Common myeloid progenitor, CD34-positive (primary cell): Measurements from ENCODE around the gene GTF2IRD1.
A peak's percentile ranks its signal among the peaks of the same experiment; 100 is the strongest.
"Not testable (repeated sequence)": the region's sequence is repeated elsewhere in the genome, so short reads cannot be mapped to it uniquely, and the experiment has no call there.

Experiments
- CTCF ChIA-PET: fragments of 350-600 bp; sonication (Branson Sonifier 250); formaldehyde crosslinking; loops from one replicate; lab custom pipeline; 2021; ENCODE audit warnings: antibody characterized with exemption; lab: Charles Lee
- POLR2A ChIA-PET: fragments of 350-600 bp; sonication (Branson Sonifier 250); formaldehyde crosslinking; loops from one replicate; lab custom pipeline; 2021; ENCODE audit warnings: antibody characterized with exemption; lab: Charles Lee
- DNase-seq, 3 donors: peaks; one replicate each; pipeline versions ENCODE4 v3.0.0 to v3.0.0-alpha.2; 2013
- H3K27ac ChIP-seq, 2 experiments: 1 replicate in 1 of 2; 2 replicates in 1 of 2; pipeline ENCODE4 v1.7.0; 2013; ENCODE audit warnings: inconsistent platforms in 2 of 2, low read length in 2 of 2, mild to moderate bottlenecking in 2 of 2, low read depth in 1 of 2, moderate library complexity in 1 of 2; ENCODE audit not compliant: severe bottlenecking in 2 of 2, insufficient read depth in 1 of 2, poor library complexity in 1 of 2
- H3K27me3 ChIP-seq, 5 experiments: replicated peaks in 2 of 5; 1 replicate in 3 of 5; 2 replicates in 2 of 5; pipeline versions ENCODE4 v1.6.1 to v1.7.0; 2013; ENCODE audit warnings: low read length in 4 of 5, mild to moderate bottlenecking in 2 of 5, moderate library complexity in 2 of 5, inconsistent platforms in 1 of 5; ENCODE audit not compliant: insufficient read depth in 5 of 5, control insufficient read depth in 4 of 5
- H3K36me3 ChIP-seq, 4 experiments: 1 replicate in 2 of 4; 2 replicates in 2 of 4; pipeline versions ENCODE4 v1.6.1 to v1.7.0; 2013; ENCODE audit warnings: low read length in 3 of 4, control low read depth in 1 of 4, mild to moderate bottlenecking in 1 of 4; ENCODE audit not compliant: control insufficient read depth in 4 of 4, insufficient read depth in 4 of 4
- H3K4me1 ChIP-seq, 4 experiments: 1 replicate in 3 of 4; 2 replicates in 1 of 4; pipeline versions ENCODE4 v1.6.1 to v1.7.1; 2013; ENCODE audit warnings: low read length in 3 of 4, mild to moderate bottlenecking in 3 of 4, control low read depth in 1 of 4, inconsistent platforms in 1 of 4, moderate library complexity in 1 of 4; ENCODE audit not compliant: control insufficient read depth in 4 of 4, insufficient read depth in 4 of 4; ENCODE audit errors: control extremely low read depth in 1 of 4
- H3K4me3 ChIP-seq, 7 experiments: 1 replicate in 4 of 7; 2 replicates in 3 of 7; pipeline versions ENCODE4 v1.5.1 to v1.7.0; 2013; ENCODE audit warnings: mild to moderate bottlenecking in 7 of 7, low read length in 6 of 7, moderate library complexity in 6 of 7, inconsistent platforms in 2 of 7, low read depth in 2 of 7, control low read depth in 1 of 7; ENCODE audit not compliant: insufficient read depth in 4 of 7, control insufficient read depth in 1 of 7; ENCODE audit errors: extremely low read depth in 1 of 7
- H3K9me3 ChIP-seq, 5 experiments: 1 replicate in 4 of 5; 2 replicates in 1 of 5; pipeline versions ENCODE4 v1.6.1 to v1.7.1; 2013; ENCODE audit warnings: low read length in 4 of 5, mild to moderate bottlenecking in 2 of 5, inconsistent platforms in 1 of 5, low read depth in 1 of 5, moderate library complexity in 1 of 5; ENCODE audit not compliant: control insufficient read depth in 4 of 5, insufficient read depth in 2 of 5; ENCODE audit errors: control extremely low read depth in 1 of 5
- WGBS: methylation state at CpG from one replicate; pipeline ENCODE4 v1.1.5; 2013; ENCODE audit not compliant: insufficient coverage; 5-methylcytosine and 5-hydroxymethylcytosine counted together

The GTF2IRD1 gene

DNA sequence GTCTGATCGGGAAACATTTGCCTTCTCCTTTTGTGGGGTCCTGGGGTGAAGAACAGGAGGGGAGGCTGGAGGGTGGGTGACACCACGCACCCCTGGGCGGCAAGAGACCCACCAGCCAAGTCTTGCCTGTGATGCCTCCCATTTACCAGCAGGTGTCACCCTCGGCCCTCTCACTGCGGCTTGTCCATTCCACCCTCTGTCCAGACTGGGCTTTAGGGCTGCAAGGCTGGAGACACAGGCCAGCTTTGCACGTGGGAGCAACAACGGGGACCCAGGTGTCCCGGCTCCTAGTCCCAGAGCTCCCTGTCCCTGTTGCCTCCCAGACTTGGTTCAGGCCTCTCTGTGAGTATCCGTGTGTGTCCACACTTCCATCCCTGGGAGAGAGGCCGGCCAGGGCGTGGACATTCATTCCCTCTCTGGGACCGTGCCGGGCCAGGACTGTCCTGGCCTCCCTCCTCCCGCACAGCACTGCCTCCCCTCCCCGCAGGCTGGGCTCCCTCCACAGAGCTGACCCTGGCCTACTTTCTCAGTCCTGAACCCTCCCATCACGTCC lies 36.2 kb upstream of the GTF2IRD1 start:
- Histone ChIP-seq H3K27me3 (no peaks in the 10 kb centered on the region), H3K9me3 (no peaks in the 10 kb centered on the region), H3K4me3 (no peak overlapping the region), H3K4me1 (no peaks in the 10 kb centered on the region), H3K36me3 (no peaks in the 10 kb centered on the region), H3K27ac (no peak overlapping the region)
- WGBS, result 40% methylated on average over 14 of the region's 16 CpGs
- DNase-seq, result peak; percentile 34 to 60 (median 48)
- ChIA-PET POLR2A (no interaction called here), CTCF (interaction anchor here (0.6 to 6.1 kb wide), 13 partner anchors 10 to 153 kb away, joined by 3 to 56 read pairs (median 3); no protein-coding TSS in a partner anchor)

DNA sequence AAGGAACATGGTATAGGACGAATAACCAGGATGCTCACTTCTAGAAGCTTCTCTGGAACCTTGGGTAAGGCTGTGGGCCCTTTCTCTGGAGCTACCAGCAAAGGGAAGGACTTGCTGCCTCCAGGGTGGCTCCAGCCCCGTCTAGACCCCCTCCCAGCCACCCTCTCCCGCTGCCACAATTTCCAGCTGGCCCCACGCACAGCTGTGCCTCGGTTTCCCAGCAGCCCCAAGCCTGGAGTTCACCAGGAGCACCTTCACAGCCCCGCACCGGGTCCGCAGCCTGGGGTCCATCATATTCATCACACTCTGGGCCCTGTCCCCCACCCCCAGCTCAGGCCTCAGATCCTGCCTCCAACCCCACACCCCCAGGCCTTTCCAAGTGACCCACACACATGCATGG lies 35.6 kb upstream of the GTF2IRD1 start:
- DNase-seq, result no peak
- WGBS, result 87% methylated on average over 8 of the region's 8 CpGs
- no peaks in the 10 kb centered on the region for H3K36me3 ChIP-seq
- no peaks in the 10 kb centered on the region for H3K9me3 ChIP-seq
- H3K4me3 ChIP-seq, result no peak overlapping the region
- H3K4me1 ChIP-seq, result no peaks in the 10 kb centered on the region
- POLR2A ChIA-PET, result no interaction called here
- H3K27me3 ChIP-seq, result no peaks in the 10 kb centered on the region
- no peak overlapping the region for H3K27ac ChIP-seq
- CTCF ChIA-PET, result interaction anchor here (0.6 to 6.1 kb wide), 14 partner anchors 9 to 202 kb away, joined by 3 to 56 read pairs (median 3); no protein-coding TSS in a partner anchor

DNA sequence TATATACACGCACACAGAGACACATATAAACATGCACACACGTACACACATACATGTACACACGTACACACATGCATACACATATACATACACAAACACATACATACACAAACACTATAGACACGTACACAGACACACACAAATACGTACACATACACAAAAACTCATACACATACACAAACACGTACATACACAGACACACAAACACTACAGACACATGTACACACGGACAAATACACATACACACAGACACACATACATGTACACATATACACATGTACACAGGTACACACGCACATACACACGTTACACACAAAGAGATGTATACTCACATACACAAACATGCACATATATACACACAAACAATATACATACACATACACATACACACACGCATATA lies 35.2 kb upstream of the GTF2IRD1 start:
- Histone ChIP-seq H3K4me1 (no peaks in the 10 kb centered on the region), H3K36me3 (no peaks in the 10 kb centered on the region), H3K4me3 (no peak overlapping the region), H3K27ac (no peak overlapping the region), H3K27me3 (no peaks in the 10 kb centered on the region), H3K9me3 (no peaks in the 10 kb centered on the region)
- WGBS, result 88% methylated on average over 9 of the region's 10 CpGs
- no peak for DNase-seq
- CTCF ChIA-PET, result interaction anchor here (0.6 to 6.1 kb wide), 10 partner anchors 10 to 202 kb away, joined by 3 to 56 read pairs (median 4); no protein-coding TSS in a partner anchor
- POLR2A ChIA-PET, result no interaction called here

GRCh38 chr7:74419232-74419631 lies 34.5 kb upstream of the GTF2IRD1 start:
- WGBS, result 85% methylated on average over 2 of the region's 4 CpGs
- DNase-seq, H3K4me1 ChIP-seq, H3K27ac ChIP-seq, H3K27me3 ChIP-seq, POLR2A ChIA-PET, H3K4me3 ChIP-seq, H3K9me3 ChIP-seq, H3K36me3 ChIP-seq: not testable (repeated sequence)
- CTCF ChIA-PET, result interaction anchor here (0.7 to 6.1 kb wide), 7 partner anchors 9 to 148 kb away, joined by 3 to 56 read pairs (median 4); no protein-coding TSS in a partner anchor

DNA sequence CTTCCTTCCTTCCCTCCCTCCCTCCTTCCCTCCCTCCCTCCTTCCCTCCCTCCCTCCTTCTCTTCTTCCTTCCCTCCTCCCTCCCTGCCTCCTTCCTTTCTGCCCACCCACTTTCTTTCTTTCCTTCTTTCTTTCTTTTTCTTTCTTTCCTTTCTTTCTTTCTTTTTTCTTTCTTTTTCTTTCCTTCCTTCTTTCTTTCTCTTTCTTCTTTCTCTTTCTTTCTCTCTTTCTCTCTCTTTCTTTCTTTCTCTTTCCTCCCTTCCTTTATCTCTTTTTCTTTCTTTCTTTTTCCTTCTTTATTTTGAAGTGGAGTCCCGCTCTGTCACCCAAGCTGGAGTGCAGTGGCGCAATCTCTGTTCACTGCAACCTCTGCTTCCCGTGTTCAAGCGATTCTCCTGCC lies 33.7 kb upstream of the GTF2IRD1 start:
- H3K4me3 ChIP-seq, result no peak overlapping the region
- no peaks in the 10 kb centered on the region for H3K27me3 ChIP-seq
- no peaks in the 10 kb centered on the region for H3K4me1 ChIP-seq
- H3K9me3 ChIP-seq, result no peaks in the 10 kb centered on the region
- no peak overlapping the region for H3K27ac ChIP-seq
- POLR2A ChIA-PET, result no interaction called here
- DNase-seq, result no peak
- no peaks in the 10 kb centered on the region for H3K36me3 ChIP-seq
- WGBS, result 86% methylated on average over 4 of the region's 4 CpGs
- CTCF ChIA-PET, result interaction anchor here (0.6 to 6.1 kb wide), 6 partner anchors 8 to 622 kb away, joined by 3 to 56 read pairs (median 4); no protein-coding TSS in a partner anchor

DNA sequence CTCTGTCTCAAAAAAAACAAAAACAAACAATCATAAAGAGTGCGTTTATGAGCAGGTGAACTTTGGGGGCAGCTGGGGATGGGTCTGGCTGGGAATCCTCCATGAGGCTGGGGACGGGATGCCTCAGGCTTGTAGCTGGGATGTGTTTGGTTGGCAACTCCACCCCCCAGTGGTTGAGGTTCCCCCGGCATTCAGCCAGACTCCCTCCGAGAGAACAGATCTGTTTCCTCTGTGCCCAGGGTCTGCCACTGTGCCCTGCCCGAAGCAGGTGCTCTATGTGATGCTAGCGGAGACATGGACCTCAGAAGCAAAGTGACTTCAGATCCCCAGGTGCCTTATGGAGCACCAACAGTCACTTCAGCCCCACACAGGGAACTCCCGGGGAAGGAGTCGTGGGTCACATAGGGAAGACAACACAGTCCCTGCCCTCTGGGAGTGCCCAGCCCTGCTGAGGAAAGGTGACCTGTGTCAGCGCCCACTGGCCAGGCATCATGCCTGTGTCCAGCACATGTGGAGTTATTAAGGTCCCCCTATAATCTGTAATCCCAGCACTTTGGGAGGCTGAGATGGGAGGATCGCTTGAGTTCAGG lies 29.3 kb upstream of the GTF2IRD1 start:
- Histone ChIP-seq H3K9me3 (no peaks in the 10 kb centered on the region), H3K4me3 (no peak overlapping the region), H3K4me1 (no peaks in the 10 kb centered on the region), H3K27me3 (no peaks in the 10 kb centered on the region), H3K27ac (no peak overlapping the region), H3K36me3 (no peaks in the 10 kb centered on the region)
- WGBS, result 96% methylated on average over 8 of the region's 10 CpGs
- ChIA-PET CTCF (interaction anchor here (0.8 to 1.7 kb wide), 2 partner anchors 15 to 24 kb away, joined by 3 to 5 read pairs; no protein-coding TSS in a partner anchor), POLR2A (no interaction called here)
- no peak for DNase-seq

- POLR2A ChIA-PET, result no interaction called here
- WGBS, result 83% methylated on average over 2 of the region's 4 CpGs
Observed at GRCh38 chr7:74428023-74428422, 25.7 kb upstream of the GTF2IRD1 start.

More at GRCh38 chr7:74428023-74428422, 25.7 kb upstream of the GTF2IRD1 start:
- Histone ChIP-seq H3K27me3 (no peaks in the 10 kb centered on the region), H3K4me1 (no peaks in the 10 kb centered on the region), H3K4me3 (no peak overlapping the region), H3K27ac (no peak overlapping the region), H3K36me3 (no peaks in the 10 kb centered on the region), H3K9me3 (no peaks in the 10 kb centered on the region)
- CTCF ChIA-PET, result interaction anchor here (1.1 to 3.4 kb wide), 4 partner anchors 9 to 137 kb away, joined by 3 to 11 read pairs (median 4); no protein-coding TSS in a partner anchor
- no peak for DNase-seq
